Stomach smooth muscle (tissue), 2 donors: ENCODE data around the gene SH3TC1.

ENCODE experiments used
- H3K27ac ChIP-seq: one replicate; pipeline ENCODE4 v1.7.0; 2013; ENCODE audit warnings: mild to moderate bottlenecking, low read length, inconsistent platforms
- H3K27me3 ChIP-seq, 2 donors: one replicate each; pipeline ENCODE4 v1.7.0; 2013; ENCODE audit warnings: low read length in 2 of 2; ENCODE audit not compliant: insufficient read depth in 2 of 2, control insufficient read depth in 1 of 2
- H3K36me3 ChIP-seq, 2 donors: one replicate each; pipeline ENCODE4 v1.7.0; 2013; ENCODE audit warnings: low read length in 2 of 2; ENCODE audit not compliant: control insufficient read depth in 2 of 2, insufficient read depth in 2 of 2
- H3K4me1 ChIP-seq: one replicate; pipeline ENCODE4 v1.7.0; 2013; ENCODE audit warnings: low read length; ENCODE audit not compliant: control insufficient read depth, insufficient read depth
- H3K4me3 ChIP-seq, 2 donors: one replicate each; pipeline ENCODE4 v1.7.0; 2013; ENCODE audit warnings: low read length in 2 of 2
- H3K9ac ChIP-seq, 2 donors: one replicate each; pipeline ENCODE4 v1.7.0; 2013; ENCODE audit warnings: low read length in 2 of 2, mild to moderate bottlenecking in 1 of 2
- H3K9me3 ChIP-seq, 2 donors: one replicate each; pipeline ENCODE4 v1.7.0; 2013; ENCODE audit warnings: low read length in 2 of 2; ENCODE audit not compliant: control insufficient read depth in 2 of 2
- donor health status: healthy.
- donor health status: Pancreatic carcinoma.

The SH3TC1 gene

GRCh38 chr4:8181844-8182243 is 17.2 kb upstream of the SH3TC1 start:
- Histone ChIP-seq H3K9me3 (no peaks in the 10 kb centered on the region), H3K4me3 (no peak overlapping the region), H3K27ac (no peak overlapping the region), H3K27me3 (peaks cover 4% of the 10 kb centered on the region in 2 donors), H3K36me3 (no peaks in the 10 kb centered on the region), H3K9ac (no peak overlapping the region), H3K4me1 (peaks cover 2% of the 10 kb centered on the region)

DNA sequence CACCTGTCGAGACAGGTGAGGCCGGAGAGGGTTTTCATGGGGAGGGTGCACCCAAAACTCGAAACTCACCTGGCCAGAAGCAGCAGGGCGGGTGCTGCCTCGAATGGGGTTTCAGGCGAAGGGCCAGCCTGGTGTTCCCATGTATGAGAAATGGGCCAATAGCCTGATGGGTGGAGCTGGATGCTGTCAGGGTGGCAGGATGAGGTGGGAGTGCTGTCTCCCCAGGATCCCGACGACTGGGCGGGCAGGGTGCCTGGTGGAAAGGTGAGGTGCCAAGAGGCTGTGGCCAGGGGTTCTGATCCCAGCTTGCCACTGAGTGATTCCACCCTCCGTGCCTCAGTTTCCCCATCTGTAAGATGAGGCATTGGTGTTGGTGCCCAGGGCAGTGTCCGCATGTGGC is 16.8 kb upstream of the SH3TC1 start:
- H3K36me3 ChIP-seq, result no peaks in the 10 kb centered on the region
- H3K27ac ChIP-seq, result no peak overlapping the region
- peaks cover 4% of the 10 kb centered on the region in 2 donors for H3K27me3 ChIP-seq
- no peak overlapping the region for H3K9ac ChIP-seq
- peaks cover 2% of the 10 kb centered on the region for H3K4me1 ChIP-seq
- no peaks in the 10 kb centered on the region for H3K9me3 ChIP-seq
- H3K4me3 ChIP-seq, result no peak overlapping the region

GRCh38 chr4:8182858-8183725 is 16.0 kb upstream of the SH3TC1 start:
- peaks cover 4% of the 10 kb centered on the region in 2 donors for H3K27me3 ChIP-seq
- H3K4me1 ChIP-seq, result peaks cover 2% of the 10 kb centered on the region
- no peaks in the 10 kb centered on the region for H3K9me3 ChIP-seq
- no peak overlapping the region for H3K4me3 ChIP-seq
- no peak overlapping the region for H3K27ac ChIP-seq
- H3K9ac ChIP-seq, result no peak overlapping the region
- H3K36me3 ChIP-seq, result no peaks in the 10 kb centered on the region

GRCh38 chr4:8184061-8184460 is 15.0 kb upstream of the SH3TC1 start:
- Histone ChIP-seq H3K9me3 (no peaks in the 10 kb centered on the region), H3K27me3 (peaks cover 3 to 4% of the 10 kb centered on the region in 2 donors), H3K4me1 (peaks cover 2% of the 10 kb centered on the region), H3K4me3 (no peak overlapping the region), H3K9ac (no peak overlapping the region), H3K36me3 (no peaks in the 10 kb centered on the region), H3K27ac (no peak overlapping the region)

- Histone ChIP-seq H3K27ac (no peak overlapping the region), H3K27me3 (peaks cover 2 to 4% of the 10 kb centered on the region in 2 donors), H3K9ac (no peak overlapping the region), H3K9me3 (no peaks in the 10 kb centered on the region), H3K4me1 (peaks cover 6% of the 10 kb centered on the region), H3K36me3 (no peaks in the 10 kb centered on the region), H3K4me3 (no peak overlapping the region)
These were observed 13.8 kb upstream of the SH3TC1 start for GRCh38 chr4:8185295-8185694.

- H3K36me3 ChIP-seq, result no peaks in the 10 kb centered on the region
- H3K9me3 ChIP-seq, result no peaks in the 10 kb centered on the region
- H3K27ac ChIP-seq, result no peak overlapping the region
- H3K27me3 ChIP-seq, result peaks cover 2 to 4% of the 10 kb centered on the region in 2 donors
- H3K9ac ChIP-seq, result no peak overlapping the region
- no peak overlapping the region for H3K4me3 ChIP-seq
- H3K4me1 ChIP-seq, result peaks cover 8% of the 10 kb centered on the region
These were observed 13.2 kb upstream of the SH3TC1 start for GRCh38 chr4:8185930-8186329.

GRCh38 chr4:8188085-8188484 is 11.0 kb upstream of the SH3TC1 start:
- no peaks in the 10 kb centered on the region for H3K27me3 ChIP-seq
- H3K4me3 ChIP-seq, result no peak overlapping the region
- no peak overlapping the region for H3K9ac ChIP-seq
- no peaks in the 10 kb centered on the region for H3K36me3 ChIP-seq
- no peak overlapping the region for H3K27ac ChIP-seq
- no peaks in the 10 kb centered on the region for H3K9me3 ChIP-seq
- peaks cover 8% of the 10 kb centered on the region for H3K4me1 ChIP-seq

DNA sequence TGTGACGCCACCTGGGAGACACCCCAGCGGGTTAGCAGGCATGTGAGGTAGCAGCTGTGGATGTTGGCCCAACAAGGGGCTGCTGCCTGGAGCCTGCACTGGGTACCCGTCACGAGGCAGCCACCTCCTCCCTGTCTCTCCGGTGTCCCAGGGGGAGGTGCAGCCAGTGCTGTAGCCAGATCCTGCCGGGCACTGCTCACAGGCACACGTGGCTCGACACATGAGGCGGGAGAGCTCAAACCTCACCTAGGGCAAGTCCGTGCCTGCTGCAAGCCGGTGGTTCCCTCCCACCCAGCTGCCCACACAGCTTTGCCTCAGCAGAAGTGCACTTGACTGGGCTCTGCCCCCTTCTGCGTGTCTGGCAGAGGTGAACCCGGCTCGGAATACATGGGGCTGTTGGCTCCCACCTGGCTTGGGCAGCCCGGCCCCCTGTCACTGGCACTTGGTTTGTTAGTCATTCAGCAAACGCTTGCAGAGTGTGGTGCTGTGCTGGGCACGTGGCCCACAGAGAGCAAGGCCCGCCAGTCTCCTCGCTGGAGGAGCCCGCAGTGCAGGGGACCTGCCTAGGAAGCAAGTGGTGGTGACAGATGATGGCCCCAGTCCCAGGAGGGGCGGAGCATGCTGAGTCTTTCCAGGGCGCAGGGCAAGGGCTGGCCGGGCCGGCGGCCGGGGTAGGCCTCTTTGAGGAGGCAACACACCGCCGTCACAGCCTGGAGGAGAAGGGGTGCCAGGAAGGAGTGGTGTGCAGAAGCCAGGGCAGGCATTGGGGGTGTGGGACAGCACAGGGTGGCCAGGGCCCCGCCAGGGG is 10.1 kb upstream of the SH3TC1 start:
- Histone ChIP-seq H3K4me1 (peaks cover 6% of the 10 kb centered on the region), H3K9ac (no peak overlapping the region), H3K27ac (no peak overlapping the region), H3K27me3 (no peaks in the 10 kb centered on the region), H3K9me3 (no peaks in the 10 kb centered on the region), H3K4me3 (no peak overlapping the region), H3K36me3 (no peaks in the 10 kb centered on the region)

DNA sequence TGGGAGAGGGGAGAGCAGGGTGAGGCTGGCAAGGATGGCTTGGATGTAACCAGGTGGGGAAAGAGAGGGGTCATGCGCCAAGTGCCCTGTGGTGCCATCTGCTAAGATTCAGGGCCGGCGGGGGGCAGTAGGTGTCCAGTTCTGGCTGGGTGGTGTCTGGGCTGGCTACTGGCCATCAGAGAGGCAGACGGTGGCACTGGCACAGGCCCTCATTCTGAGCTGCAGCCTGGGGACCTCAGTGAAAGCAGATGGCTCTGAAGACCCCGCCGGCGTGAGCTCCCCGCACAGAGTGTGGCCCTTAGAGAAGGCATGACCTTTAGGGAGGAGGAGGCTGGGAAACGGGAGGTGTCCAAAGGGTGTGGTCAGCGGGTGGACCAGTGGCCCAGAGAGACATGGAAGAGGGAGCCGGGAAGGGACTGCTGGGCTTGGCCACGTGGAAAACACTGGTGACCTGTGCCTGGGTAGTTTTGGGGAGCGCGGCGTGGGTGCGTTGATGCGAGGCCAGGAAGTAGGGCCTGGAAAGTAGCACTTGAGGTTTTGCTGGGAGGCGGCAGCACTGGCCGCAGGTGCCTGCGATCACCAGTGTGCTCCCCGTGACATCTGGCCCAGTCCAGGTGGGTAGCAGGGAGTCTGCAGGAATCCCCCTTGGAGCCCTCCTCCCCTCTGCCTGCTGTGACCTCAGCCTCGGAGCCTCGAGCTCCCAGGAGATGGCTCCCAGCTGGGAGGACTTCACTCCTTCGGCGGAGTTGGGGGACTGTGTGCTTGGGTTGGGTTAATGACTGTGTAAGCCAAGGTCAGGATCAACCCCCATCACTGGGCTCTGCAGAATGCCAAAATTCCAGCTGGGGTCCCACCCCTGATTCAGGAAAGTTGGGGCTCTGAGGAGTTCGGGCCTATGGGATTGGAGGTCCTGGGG is 9.3 kb upstream of the SH3TC1 start:
- no peak overlapping the region for H3K9ac ChIP-seq
- H3K4me3 ChIP-seq, result no peak overlapping the region
- H3K4me1 ChIP-seq, result peaks cover 6% of the 10 kb centered on the region

GRCh38 chr4:8191136-8191747 is 7.8 kb upstream of the SH3TC1 start:
- Histone ChIP-seq H3K9ac (no peak overlapping the region), H3K9me3 (no peaks in the 10 kb centered on the region), H3K27me3 (no peaks in the 10 kb centered on the region), H3K27ac (no peak overlapping the region), H3K36me3 (no peaks in the 10 kb centered on the region), H3K4me1 (peaks cover 6% of the 10 kb centered on the region), H3K4me3 (no peak overlapping the region)

More for the DNA sequence above, 9.3 kb upstream of the SH3TC1 start:
- Histone ChIP-seq H3K27me3 (no peaks in the 10 kb centered on the region), H3K9me3 (no peaks in the 10 kb centered on the region), H3K27ac (no peak overlapping the region), H3K36me3 (no peaks in the 10 kb centered on the region)
